Activated naive CD8-positive, alpha-beta T cell treated with anti-CD3 and anti-CD28 coated beads, Interleukin-2, amount 50 U/mL, for 24 hours (primary cell): ENCODE results near the gene KPTN.

Source experiments
- ATAC-seq: fragments of 150-1000 bp; cut with Tn5 transposase; one replicate; pipeline ENCODE4 v1.10.0; 2021
- DNase-seq: peaks from one replicate; pipeline ENCODE4 v3.0.0; 2021
- H3K27ac Mint-ChIP-seq: one replicate; pipeline ENCODE4 v1.8.0; 2021; ENCODE audit warnings: mild to moderate bottlenecking, mixed read lengths
- H3K27me3 Mint-ChIP-seq: one replicate; pipeline ENCODE4 v1.8.0; 2021; ENCODE audit warnings: mixed read lengths
- H3K36me3 Mint-ChIP-seq: one replicate; pipeline ENCODE4 v1.8.0; 2021; ENCODE audit warnings: low read depth, mixed read lengths
- H3K4me1 Mint-ChIP-seq: one replicate; pipeline ENCODE4 v1.8.0; 2021; ENCODE audit warnings: mixed read lengths
- H3K4me3 Mint-ChIP-seq: one replicate; pipeline ENCODE4 v1.8.0; 2021; ENCODE audit warnings: mild to moderate bottlenecking, moderate library complexity, mixed read lengths
- H3K9me3 Mint-ChIP-seq: one replicate; pipeline ENCODE4 v1.8.0; 2021; ENCODE audit warnings: mixed read lengths

KPTN gene

GRCh38 chr19:47499863-47500830 is 16.1 kb upstream of the KPTN start:
- Mint-ChIP-seq H3K9me3 (no peaks in the 10 kb centered on the region), H3K27me3 (no peaks in the 10 kb centered on the region), H3K36me3 (peaks cover 9% of the 10 kb centered on the region), H3K27ac (no peak overlapping the region), H3K4me1 (peaks cover 1% of the 10 kb centered on the region), H3K4me3 (no peak overlapping the region)
- no peak for DNase-seq
- no peak for ATAC-seq

GRCh38 chr19:47499371-47499770 is 15.4 kb upstream of the KPTN start:
- no peaks in the 10 kb centered on the region for H3K9me3 Mint-ChIP-seq
- no peak for ATAC-seq
- H3K4me3 Mint-ChIP-seq: no peak overlapping the region
- no peak overlapping the region for H3K27ac Mint-ChIP-seq
- H3K36me3 Mint-ChIP-seq: peaks cover 9% of the 10 kb centered on the region
- DNase-seq: no peak
- peaks cover 1% of the 10 kb centered on the region for H3K4me1 Mint-ChIP-seq
- no peaks in the 10 kb centered on the region for H3K27me3 Mint-ChIP-seq

DNA sequence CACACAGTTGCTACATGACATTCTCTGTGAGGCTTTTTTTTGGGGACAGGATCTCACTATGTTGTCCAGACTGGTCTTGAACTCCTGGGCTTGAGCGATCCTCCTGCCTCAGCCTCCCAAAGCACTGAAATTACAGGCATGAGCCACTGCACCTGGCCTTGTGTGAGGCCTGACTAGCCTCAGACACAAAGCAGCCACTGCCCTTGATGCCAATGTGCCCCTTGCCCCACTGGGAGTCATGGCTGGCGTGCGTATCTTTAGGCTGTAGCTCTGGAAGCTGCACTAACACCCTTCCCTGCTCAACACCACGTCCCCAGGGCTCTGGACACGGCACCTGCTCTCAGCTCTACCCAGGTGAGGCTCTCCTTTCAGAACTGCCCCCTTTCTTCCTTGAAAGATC is 14.5 kb upstream of the KPTN start:
- Mint-ChIP-seq H3K36me3 (peaks cover 9% of the 10 kb centered on the region), H3K27me3 (no peaks in the 10 kb centered on the region), H3K4me3 (no peak overlapping the region), H3K4me1 (peaks cover 1% of the 10 kb centered on the region), H3K27ac (no peak overlapping the region), H3K9me3 (no peaks in the 10 kb centered on the region)
- ATAC-seq (no peak), DNase-seq (no peak)

DNA sequence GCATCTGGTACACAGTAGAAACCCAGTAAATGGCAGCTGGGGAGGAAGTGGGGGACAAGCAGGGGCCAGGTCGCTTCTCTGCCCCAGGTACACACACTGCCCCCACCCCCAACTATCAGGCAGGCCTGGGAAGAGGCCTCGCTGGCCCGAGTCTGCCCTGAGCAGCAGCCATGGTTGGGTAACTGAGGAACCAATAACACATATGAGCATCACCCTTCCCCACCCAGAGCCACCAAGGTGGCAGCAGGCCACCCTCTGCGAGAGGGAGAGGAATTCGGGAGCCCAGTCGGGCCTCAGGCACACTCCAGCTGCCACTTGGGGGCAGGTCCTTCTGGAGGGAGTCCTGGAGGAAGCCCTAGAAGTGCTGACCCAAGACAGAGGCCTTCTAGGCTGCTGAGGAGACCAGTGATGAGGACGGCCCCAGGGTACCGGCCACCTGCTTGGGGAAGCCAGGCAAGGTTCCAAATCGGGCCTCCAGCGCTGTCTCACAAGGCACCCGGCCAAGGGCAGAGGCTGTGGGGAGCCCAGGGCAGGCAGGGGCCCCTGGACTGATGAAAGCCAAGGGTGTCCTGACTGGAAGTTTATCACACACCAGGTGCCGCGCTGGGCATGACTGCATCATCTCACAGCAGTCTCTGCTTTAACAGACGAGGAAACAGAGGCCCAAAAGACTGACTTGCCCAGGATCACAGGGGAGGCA is 14.0 kb upstream of the KPTN start:
- H3K9me3 Mint-ChIP-seq: no peaks in the 10 kb centered on the region
- H3K27me3 Mint-ChIP-seq: no peaks in the 10 kb centered on the region
- no peak overlapping the region for H3K4me3 Mint-ChIP-seq
- peaks cover 5% of the 10 kb centered on the region for H3K36me3 Mint-ChIP-seq
- no peak for ATAC-seq
- H3K27ac Mint-ChIP-seq: no peak overlapping the region
- H3K4me1 Mint-ChIP-seq: peaks cover 1% of the 10 kb centered on the region
- no peak for DNase-seq

DNA sequence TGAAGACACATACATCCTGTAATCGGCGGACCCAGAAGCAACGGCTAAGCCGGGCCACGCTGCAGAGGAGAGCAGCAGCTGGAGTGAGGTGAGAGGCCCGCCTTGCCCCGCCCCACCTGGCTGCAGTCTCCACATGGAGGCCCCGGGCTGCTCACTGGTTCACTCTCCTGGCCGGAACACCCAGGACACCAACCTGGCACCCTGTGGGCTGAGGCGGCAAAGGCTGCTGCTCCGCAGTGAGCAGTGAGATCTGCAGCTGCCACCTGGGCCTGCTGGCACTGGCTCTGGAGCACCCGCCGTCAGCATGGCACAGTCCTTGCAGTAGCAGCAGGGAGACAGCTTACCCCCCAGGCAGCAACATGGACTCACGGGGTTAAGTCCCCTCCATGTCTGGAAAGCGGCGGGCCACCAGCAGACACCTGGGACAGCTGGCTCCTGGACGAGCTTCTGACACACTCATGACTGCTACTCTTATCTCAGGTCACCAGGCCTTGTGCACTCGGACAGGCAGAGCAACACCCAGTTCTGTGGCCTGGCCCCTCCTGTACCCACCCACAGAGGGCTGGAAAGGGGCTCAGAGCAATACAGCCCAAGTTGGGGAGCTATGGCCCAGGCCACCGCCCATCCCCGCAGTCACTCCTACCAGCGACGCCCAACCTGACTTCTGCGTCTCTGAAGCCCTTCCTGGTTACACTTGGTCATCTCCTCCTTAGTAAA is 13.2 kb upstream of the KPTN start:
- Mint-ChIP-seq H3K27me3 (no peaks in the 10 kb centered on the region), H3K9me3 (no peaks in the 10 kb centered on the region), H3K36me3 (peaks cover 5% of the 10 kb centered on the region), H3K27ac (no peak overlapping the region), H3K4me3 (no peak overlapping the region), H3K4me1 (peaks cover 1% of the 10 kb centered on the region)
- DNase-seq (no peak), ATAC-seq (no peak)

GRCh38 chr19:47495478-47496372 is 11.7 kb upstream of the KPTN start:
- peaks cover 2% of the 10 kb centered on the region for H3K36me3 Mint-ChIP-seq

GRCh38 chr19:47494729-47495128 is 10.7 kb upstream of the KPTN start:
- ATAC-seq (no peak), DNase-seq (no peak)
- H3K4me3 Mint-ChIP-seq: no peak overlapping the region
- H3K9me3 Mint-ChIP-seq: no peaks in the 10 kb centered on the region
- peaks cover 6% of the 10 kb centered on the region for H3K36me3 Mint-ChIP-seq
- H3K27ac Mint-ChIP-seq: no peak overlapping the region
- H3K27me3 Mint-ChIP-seq: no peaks in the 10 kb centered on the region
- H3K4me1 Mint-ChIP-seq: no peaks in the 10 kb centered on the region

More at GRCh38 chr19:47495478-47496372, 11.7 kb upstream of the KPTN start:
- no peaks in the 10 kb centered on the region for H3K9me3 Mint-ChIP-seq
- H3K4me1 Mint-ChIP-seq: peaks cover 1% of the 10 kb centered on the region
- ATAC-seq (no peak), DNase-seq (no peak)
- H3K4me3 Mint-ChIP-seq: no peak overlapping the region
- H3K27me3 Mint-ChIP-seq: no peaks in the 10 kb centered on the region
- H3K27ac Mint-ChIP-seq: no peak overlapping the region

DNA sequence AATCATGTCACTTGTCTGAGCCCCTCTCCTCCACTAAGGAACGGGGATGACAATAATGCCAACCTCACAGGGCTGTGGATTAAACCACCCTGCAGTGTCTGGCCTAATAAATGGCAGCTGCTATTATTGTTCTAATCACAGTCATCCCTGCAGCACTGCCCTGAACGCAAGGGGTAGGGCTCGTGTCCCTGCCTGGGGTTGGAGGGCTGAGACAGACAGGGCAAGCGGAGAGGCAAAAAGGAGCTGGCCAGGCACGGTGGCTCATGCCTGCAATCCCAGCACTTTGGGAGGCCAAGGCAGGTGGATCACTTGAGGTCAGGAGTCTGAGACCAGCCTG is 10.2 kb upstream of the KPTN start:
- H3K36me3 Mint-ChIP-seq: peaks cover 6% of the 10 kb centered on the region
- no peak overlapping the region for H3K4me3 Mint-ChIP-seq
- ATAC-seq (no peak), DNase-seq (no peak)
- H3K4me1 Mint-ChIP-seq: no peaks in the 10 kb centered on the region
- no peaks in the 10 kb centered on the region for H3K9me3 Mint-ChIP-seq
- H3K27ac Mint-ChIP-seq: no peak overlapping the region
- no peaks in the 10 kb centered on the region for H3K27me3 Mint-ChIP-seq

DNA sequence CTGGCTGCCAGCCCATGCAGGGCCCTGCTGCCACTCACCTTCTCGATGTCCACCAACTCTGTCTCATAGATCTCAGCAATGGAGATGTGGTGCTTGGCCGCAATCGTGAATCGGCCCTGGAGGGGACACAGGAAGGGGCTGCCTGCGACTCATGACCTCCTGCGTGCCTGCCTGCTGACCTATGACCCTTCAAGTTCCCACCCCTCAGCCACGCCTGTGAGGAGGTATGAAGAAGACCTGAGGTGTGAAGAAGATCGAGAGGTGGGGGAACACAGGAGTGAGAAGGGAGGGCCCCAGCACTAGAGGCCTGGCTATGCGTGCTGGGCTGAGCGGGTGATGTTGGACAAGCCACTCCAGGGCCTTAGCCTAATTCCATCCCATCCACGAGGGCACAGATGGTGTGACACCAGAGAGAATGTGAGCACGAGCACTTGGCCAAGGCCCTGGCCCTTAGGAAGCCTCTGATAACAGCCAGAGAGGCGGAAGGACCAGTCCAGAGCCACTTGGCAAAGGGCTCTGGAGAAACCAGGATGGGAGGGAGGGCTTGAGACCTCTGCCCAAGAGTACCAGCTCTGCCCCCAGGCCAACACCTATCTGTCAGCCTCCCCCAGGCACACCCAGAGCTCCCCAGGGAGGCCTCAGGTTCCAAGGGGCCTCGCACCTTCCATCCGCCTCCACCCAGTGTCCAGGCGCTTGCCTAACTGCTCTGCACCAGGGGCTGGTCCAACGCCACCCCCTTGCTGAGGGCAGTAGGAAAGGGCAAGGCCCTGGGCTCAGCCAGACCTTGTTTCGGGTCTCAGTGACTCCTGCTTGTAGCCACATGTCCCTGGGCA is 9.6 kb upstream of the KPTN start:
- no peaks in the 10 kb centered on the region for H3K27me3 Mint-ChIP-seq
- H3K4me3 Mint-ChIP-seq: no peak overlapping the region
- H3K4me1 Mint-ChIP-seq: no peaks in the 10 kb centered on the region
- ATAC-seq (no peak), DNase-seq (no peak)
- peaks cover 6% of the 10 kb centered on the region for H3K36me3 Mint-ChIP-seq
- H3K27ac Mint-ChIP-seq: no peak overlapping the region
- no peaks in the 10 kb centered on the region for H3K9me3 Mint-ChIP-seq

- ATAC-seq: no peak
- DNase-seq: no peak
- Mint-ChIP-seq H3K4me1 (no peaks in the 10 kb centered on the region), H3K36me3 (peaks cover 6% of the 10 kb centered on the region), H3K27ac (no peak overlapping the region), H3K4me3 (no peak overlapping the region), H3K27me3 (no peaks in the 10 kb centered on the region), H3K9me3 (no peaks in the 10 kb centered on the region)
These were observed 8.8 kb upstream of the KPTN start for GRCh38 chr19:47492571-47493377.

DNA sequence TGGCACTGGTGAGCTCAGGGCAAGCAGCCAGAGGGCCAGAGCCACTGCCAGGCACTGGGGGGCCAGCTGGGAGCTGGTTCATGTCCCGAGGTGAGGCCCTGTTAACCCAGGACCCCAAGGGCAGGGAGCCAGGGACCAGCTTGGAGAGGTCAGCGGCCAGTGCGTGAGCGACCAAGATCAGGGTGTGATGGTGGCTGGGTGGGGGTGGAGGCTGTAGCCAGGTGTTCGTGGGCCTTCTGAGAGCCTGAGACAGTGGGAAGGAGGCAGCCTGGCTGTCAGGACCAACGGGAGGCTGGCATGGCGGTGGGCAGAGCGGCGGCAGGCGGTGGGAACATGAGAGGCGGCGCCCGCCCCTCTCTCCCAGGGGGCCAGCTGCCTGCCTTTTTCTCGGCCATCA is 8.1 kb upstream of the KPTN start:
- Mint-ChIP-seq H3K4me1 (peaks cover 3% of the 10 kb centered on the region), H3K27ac (no peak overlapping the region), H3K36me3 (peaks cover 6% of the 10 kb centered on the region), H3K9me3 (no peaks in the 10 kb centered on the region), H3K27me3 (no peaks in the 10 kb centered on the region), H3K4me3 (no peak overlapping the region)
- ATAC-seq (no peak), DNase-seq (no peak)

DNA sequence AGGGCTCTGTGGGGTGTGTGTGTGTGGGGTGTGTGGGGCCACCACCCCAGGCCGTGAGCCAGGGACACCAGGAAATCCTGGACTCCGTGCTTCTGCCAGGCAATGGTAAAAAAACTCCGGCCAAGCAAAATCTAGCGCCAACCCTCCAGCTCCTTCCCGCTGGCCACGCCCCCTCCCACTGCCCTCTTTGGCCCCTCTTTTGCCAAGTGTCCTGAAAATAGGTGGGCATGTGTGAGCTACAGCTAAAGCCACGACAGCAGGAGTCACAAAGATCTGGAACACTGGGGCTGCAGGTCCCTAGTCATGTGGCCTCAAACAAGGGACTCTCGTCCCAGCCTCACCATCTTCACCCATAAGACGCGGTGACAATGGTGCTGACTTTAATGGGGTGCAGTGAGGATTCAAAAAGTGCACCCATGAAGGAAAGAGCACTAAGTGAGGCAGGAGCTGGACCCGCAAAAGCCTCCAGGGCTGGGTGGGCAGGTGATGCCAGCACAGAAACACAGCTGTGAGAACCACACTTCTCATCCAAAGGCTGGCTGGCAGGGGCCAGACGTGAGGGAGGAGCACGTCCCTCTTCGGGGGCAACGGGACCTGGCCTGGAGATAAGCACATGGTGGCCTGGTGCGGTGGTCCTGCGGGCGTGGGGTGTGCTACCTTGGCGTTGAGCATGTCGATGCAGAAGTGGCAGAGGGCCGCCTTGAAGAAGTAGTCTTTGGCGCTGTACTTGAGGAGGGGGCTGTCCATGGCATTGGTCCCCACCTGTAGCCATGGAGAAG is 7.5 kb upstream of the KPTN start:
- Mint-ChIP-seq H3K4me3 (no peak overlapping the region), H3K4me1 (peaks cover 9% of the 10 kb centered on the region), H3K27me3 (no peaks in the 10 kb centered on the region)

More for the DNA sequence above, 7.5 kb upstream of the KPTN start:
- DNase-seq: no peak
- no peak overlapping the region for H3K27ac Mint-ChIP-seq
- no peaks in the 10 kb centered on the region for H3K9me3 Mint-ChIP-seq
- no peak for ATAC-seq
- peaks cover 4% of the 10 kb centered on the region for H3K36me3 Mint-ChIP-seq
